T-helper 17 cell (primary cell): Measurements from ENCODE around the gene TNFRSF1B. TPM values are rescaled to one million over a fixed set of nuclear protein-coding genes. Genes with fewer than 3 reads are reported as not detected.
"Not testable (repeated sequence)": the region's sequence is repeated elsewhere in the genome, so short reads cannot be mapped to it uniquely, and the experiment has no call there.

Experiments used
- ATAC-seq: fragments of 150-1000 bp; cut with Tn5 transposase; 2 replicates; pipeline ENCODE4 v1.10.0; 2021; ENCODE audit warnings: mild to moderate bottlenecking, moderate library complexity
- DNase-seq, 3 donors: peaks; one replicate each; pipeline versions ENCODE4 v3.0.0 to v3.0.0-alpha.2; 2020 to 2021
- H3K9me3 ChIP-seq: one replicate; pipeline ENCODE4 v1.7.0; 2013; ENCODE audit warnings: low read length, mild to moderate bottlenecking; ENCODE audit not compliant: control insufficient read depth, poor library complexity, severe bottlenecking
- H3K27ac Mint-ChIP-seq: one replicate; pipeline ENCODE4 v1.8.0; 2022; ENCODE audit warnings: mild to moderate bottlenecking, moderate library complexity, mixed read lengths
- H3K27me3 Mint-ChIP-seq: one replicate; pipeline ENCODE4 v1.8.0; 2022; ENCODE audit warnings: mixed read lengths
- H3K36me3 Mint-ChIP-seq: one replicate; pipeline ENCODE4 v1.8.0; 2022; ENCODE audit warnings: low read depth, mixed read lengths
- H3K4me1 Mint-ChIP-seq: one replicate; pipeline ENCODE4 v1.8.0; 2022; ENCODE audit warnings: mild to moderate bottlenecking, mixed read lengths
- H3K4me3 Mint-ChIP-seq: one replicate; pipeline ENCODE4 v1.8.0; 2022; ENCODE audit warnings: mild to moderate bottlenecking, moderate library complexity, mixed read lengths
- total RNA-seq, 4 donors: library from RNA in 2 of 4; stranded (reverse) in 2 of 4; gene quantifications; one replicate each; pipeline ENCODE4 v1.2.3 and lab custom pipeline; 2022 to 2026

The TNFRSF1B gene
- total RNA-seq, 2 donors from 2014 or later: 127 to 132 TPM

DNA sequence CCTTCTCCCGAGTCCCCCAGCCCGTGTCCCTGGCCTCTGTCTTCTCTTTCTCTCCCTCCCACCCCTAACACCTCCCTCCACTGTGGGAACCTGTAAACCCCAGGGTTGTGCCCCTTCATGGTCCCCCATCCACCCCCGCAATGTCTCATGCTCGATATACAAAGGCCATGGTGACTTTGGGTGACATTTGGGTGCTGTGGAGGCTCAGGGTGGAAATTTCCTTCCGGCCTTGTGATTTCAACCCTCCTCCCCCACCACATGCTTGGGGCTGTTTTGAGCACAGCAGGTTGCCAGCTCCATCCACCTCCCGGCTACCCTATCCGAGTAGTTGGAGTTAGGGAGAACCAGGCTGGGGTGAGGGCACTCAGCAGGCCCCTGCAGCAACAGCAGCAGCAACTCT is 37.3 kb downstream of the TNFRSF1B start:
- peak; percentile 36 for ATAC-seq
- Mint-ChIP-seq H3K27ac (peak overlapping the region; percentile 89), H3K27me3 (no peaks in the 10 kb centered on the region), H3K36me3 (peaks cover 11% of the 10 kb centered on the region), H3K4me3 (peak overlapping the region; percentile 28), H3K4me1 (peaks cover 42% of the 10 kb centered on the region)
- no peaks in the 10 kb centered on the region for H3K9me3 ChIP-seq
- no peak for DNase-seq

DNA sequence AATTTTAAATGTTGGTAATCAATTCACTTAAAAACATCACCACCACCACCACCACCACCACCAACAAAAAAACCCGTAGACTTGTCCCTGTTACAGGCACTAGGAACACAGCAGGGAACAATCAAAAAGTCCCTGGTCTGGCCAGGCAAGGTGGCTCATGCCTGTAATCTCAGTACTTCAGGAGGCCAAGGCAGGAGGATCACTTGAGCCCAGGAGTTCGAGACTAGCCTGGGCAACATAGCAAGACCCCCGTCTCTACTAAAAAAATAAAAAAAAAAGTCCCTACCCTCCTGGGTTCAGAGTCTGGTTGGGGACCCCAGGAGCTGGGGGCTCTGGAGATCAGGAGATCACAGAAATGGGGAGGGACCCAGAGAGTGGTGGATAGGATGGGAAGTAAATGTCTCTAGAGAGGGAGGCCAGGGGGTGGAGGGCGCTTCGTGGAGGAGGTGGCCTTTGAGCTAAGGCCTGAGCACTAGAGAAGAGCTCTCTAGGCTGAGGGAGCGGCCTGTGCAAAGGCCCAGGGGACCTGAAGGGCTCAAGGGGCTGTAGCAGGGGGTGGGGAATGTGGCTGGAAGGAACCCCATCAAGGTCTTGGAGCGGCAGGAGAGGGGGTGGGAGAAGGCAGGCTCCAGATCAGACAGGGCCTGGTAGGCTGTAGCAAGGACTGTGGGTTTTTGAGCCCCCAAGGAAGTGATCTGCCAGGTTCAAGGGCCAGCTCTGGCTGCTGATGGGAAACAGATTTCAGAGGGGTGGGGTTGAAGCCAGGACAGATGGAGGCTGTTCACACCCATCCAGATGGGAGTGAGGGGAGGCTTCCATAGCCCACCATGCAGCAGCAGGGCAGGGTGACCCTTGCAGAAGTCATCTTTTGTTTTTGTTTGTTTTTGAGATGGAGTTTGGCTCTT is 38.2 kb downstream of the TNFRSF1B start:
- ATAC-seq: no peak
- Mint-ChIP-seq H3K27ac (peak overlapping the region; percentile 89), H3K27me3 (no peaks in the 10 kb centered on the region), H3K4me1 (peaks cover 43% of the 10 kb centered on the region), H3K4me3 (no peak overlapping the region), H3K36me3 (peaks cover 11% of the 10 kb centered on the region)
- DNase-seq: no peak
- H3K9me3 ChIP-seq: no peaks in the 10 kb centered on the region

DNA sequence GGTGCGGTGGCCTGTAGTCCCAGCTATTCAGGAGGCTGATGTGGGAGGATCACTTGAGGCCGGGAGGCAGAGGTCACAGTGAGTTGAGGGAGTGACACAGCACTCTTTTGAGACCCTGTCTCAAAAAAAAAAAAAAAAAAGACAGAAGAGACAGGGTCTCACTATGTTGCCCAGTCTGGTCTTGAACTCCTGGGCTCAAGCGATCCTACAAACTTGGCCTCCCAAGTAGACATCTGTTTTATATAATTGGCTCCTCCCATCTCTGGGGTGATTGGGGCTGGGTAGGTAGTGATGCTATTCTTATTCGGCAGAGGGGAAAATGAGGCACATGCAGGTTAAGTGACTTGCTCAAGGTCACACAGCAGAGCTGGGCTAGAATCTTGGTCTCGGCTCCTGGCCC is 39.4 kb downstream of the TNFRSF1B start:
- Mint-ChIP-seq H3K4me1 (peaks cover 54% of the 10 kb centered on the region), H3K27ac (peak overlapping the region; percentile 89), H3K27me3 (no peaks in the 10 kb centered on the region), H3K36me3 (peaks cover 11% of the 10 kb centered on the region), H3K4me3 (no peak overlapping the region)
- no peaks in the 10 kb centered on the region for H3K9me3 ChIP-seq
- DNase-seq: no peak
- no peak for ATAC-seq

DNA sequence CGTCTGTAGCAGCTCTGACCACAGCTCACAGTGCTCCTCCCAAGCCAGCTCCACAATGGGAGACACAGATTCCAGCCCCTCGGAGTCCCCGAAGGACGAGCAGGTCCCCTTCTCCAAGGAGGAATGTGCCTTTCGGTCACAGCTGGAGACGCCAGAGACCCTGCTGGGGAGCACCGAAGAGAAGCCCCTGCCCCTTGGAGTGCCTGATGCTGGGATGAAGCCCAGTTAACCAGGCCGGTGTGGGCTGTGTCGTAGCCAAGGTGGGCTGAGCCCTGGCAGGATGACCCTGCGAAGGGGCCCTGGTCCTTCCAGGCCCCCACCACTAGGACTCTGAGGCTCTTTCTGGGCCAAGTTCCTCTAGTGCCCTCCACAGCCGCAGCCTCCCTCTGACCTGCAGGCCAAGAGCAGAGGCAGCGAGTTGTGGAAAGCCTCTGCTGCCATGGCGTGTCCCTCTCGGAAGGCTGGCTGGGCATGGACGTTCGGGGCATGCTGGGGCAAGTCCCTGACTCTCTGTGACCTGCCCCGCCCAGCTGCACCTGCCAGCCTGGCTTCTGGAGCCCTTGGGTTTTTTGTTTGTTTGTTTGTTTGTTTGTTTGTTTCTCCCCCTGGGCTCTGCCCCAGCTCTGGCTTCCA is 40.1 kb downstream of the TNFRSF1B start:
- peak overlapping the region; percentile 89 for H3K27ac Mint-ChIP-seq
- no peak for ATAC-seq
- no peak overlapping the region for H3K4me3 Mint-ChIP-seq
- H3K4me1 Mint-ChIP-seq: peaks cover 55% of the 10 kb centered on the region
- H3K9me3 ChIP-seq: no peaks in the 10 kb centered on the region
- peaks cover 11% of the 10 kb centered on the region for H3K36me3 Mint-ChIP-seq
- H3K27me3 Mint-ChIP-seq: no peaks in the 10 kb centered on the region
- no peak for DNase-seq

DNA sequence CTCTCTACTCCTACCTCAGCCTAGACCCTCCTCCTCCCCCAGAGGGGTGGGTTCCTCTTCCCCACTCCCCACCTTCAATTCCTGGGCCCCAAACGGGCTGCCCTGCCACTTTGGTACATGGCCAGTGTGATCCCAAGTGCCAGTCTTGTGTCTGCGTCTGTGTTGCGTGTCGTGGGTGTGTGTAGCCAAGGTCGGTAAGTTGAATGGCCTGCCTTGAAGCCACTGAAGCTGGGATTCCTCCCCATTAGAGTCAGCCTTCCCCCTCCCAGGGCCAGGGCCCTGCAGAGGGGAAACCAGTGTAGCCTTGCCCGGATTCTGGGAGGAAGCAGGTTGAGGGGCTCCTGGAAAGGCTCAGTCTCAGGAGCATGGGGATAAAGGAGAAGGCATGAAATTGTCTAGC is 41.5 kb downstream of the TNFRSF1B start:
- H3K36me3 Mint-ChIP-seq: peaks cover 9% of the 10 kb centered on the region
- H3K27ac Mint-ChIP-seq: peak overlapping the region; percentile 90
- H3K4me3 Mint-ChIP-seq: peak overlapping the region; percentile 65
- no peaks in the 10 kb centered on the region for H3K27me3 Mint-ChIP-seq
- DNase-seq: no peak
- peaks cover 48% of the 10 kb centered on the region for H3K4me1 Mint-ChIP-seq
- H3K9me3 ChIP-seq: no peaks in the 10 kb centered on the region
- no peak for ATAC-seq

DNA sequence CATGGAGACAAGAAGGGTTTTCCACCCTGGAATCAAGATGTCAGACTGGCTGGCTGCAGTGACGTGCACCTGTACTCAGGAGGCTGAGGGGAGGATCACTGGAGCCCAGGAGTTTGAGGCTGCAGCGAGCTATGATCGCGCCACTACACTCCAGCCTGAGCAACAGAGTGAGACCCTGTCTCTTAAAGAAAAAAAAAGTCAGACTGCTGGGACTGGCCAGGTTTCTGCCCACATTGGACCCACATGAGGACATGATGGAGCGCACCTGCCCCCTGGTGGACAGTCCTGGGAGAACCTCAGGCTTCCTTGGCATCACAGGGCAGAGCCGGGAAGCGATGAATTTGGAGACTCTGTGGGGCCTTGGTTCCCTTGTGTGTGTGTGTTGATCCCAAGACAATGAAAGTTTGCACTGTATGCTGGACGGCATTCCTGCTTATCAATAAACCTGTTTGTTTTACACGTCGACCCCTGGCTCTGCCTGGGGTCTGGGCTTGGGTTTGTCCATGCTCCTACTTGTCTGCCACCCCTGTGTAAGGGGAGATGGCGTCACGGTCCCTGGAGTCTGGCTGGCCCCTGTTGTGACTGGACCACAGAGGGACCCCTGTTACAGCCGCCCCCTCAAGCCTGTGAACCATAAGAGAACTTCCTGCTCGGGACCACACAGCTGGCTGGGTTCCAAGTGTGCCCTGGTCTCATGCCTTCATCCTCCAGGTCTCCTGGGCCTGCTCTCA is 42.1 kb downstream of the TNFRSF1B start:
- Mint-ChIP-seq H3K4me1 (peaks cover 42% of the 10 kb centered on the region), H3K27me3 (no peaks in the 10 kb centered on the region), H3K27ac (peak overlapping the region; percentile 90), H3K36me3 (peaks cover 9% of the 10 kb centered on the region), H3K4me3 (peak overlapping the region; percentile 65)
- ATAC-seq: peak; percentile 74
- no peaks in the 10 kb centered on the region for H3K9me3 ChIP-seq
- DNase-seq: peak; percentile 75 to 87 (median 75)

DNA sequence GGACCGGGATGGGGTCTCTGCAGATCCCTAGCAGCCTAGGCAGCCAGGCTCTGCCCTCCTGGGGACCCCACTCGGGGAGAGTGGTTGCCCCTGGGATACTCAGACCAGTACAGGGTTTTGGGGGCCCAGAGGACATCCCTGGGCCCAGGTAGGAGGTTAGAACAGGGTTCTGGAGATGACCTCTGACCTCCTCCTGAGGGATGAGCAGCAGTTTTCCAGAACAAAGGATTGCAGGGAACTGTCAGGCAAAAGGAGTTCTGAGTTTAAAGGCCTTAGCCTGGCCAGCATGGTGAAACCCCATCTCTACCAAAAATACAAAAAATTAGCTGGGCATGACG is 42.7 kb downstream of the TNFRSF1B start:
- no peaks in the 10 kb centered on the region for H3K27me3 Mint-ChIP-seq
- peaks cover 9% of the 10 kb centered on the region for H3K36me3 Mint-ChIP-seq
- H3K4me3 Mint-ChIP-seq: no peak overlapping the region
- no peak for ATAC-seq
- peaks cover 42% of the 10 kb centered on the region for H3K4me1 Mint-ChIP-seq
- H3K27ac Mint-ChIP-seq: peak overlapping the region; percentile 90
- DNase-seq: no peak
- no peaks in the 10 kb centered on the region for H3K9me3 ChIP-seq

DNA sequence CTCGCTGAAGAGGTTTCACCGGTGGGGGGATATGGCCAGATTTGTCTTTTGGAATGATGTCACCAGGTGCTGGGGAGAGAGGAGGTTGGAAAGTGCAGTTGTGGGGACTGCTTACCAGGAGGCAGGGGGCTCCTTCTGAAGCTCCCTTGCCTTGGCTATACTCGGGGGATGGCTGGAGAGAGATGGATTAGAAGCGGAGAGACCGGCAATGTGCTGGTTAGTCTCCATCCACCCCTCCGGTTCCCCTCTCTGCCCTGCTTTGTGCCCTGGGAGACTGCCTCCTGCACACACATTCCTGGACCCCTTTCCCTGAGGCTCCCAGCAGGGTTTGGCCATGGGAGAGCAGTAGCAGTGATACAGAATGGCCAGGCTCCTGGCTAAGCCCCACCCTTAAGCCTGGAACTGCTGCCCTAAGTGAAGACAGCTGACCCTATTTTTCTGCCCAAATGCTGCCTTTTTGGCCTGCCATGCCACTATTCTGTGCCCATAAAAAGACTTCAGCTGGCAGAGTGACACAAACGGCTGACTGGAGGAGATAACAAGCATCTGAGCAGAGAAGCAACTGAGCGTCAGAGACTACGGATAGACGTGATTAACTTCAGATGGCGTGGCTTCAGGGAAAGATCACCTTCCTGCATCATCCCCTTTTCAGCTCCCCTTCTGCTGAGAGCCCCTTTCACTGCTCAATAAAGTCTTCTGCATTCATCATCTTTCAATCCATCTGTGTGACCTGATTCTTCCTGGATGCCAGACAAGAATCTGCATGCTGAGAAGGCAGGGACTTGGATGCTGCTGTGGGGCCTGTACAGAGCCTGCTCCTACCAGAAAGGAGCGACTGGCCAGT is 48.5 kb downstream of the TNFRSF1B start:
- no peaks in the 10 kb centered on the region for H3K9me3 ChIP-seq
- Mint-ChIP-seq H3K27me3 (no peaks in the 10 kb centered on the region), H3K36me3 (no peaks in the 10 kb centered on the region), H3K4me3 (no peak overlapping the region), H3K4me1 (peaks cover 19% of the 10 kb centered on the region), H3K27ac (no peak overlapping the region)
- DNase-seq: no peak
- ATAC-seq: no peak

DNA sequence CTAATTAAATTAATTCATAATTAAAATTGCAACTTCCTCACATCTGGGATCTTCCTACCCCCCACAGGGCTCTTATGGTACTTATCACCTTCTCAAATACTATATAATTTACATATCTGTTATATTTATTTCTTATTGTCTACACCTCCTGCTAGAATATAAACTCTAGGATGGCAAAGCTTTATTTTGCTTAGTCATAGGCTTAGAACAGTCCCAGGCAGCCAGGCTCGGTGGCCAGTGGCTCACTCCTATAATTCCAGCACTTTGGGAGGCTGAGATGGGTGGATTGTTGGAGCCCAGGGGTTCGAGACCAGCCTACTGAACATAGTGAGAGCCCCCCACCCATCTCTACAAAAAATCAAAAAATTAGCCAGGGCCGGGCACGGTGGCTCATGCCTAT is 53.0 kb downstream of the TNFRSF1B start:
- no peak overlapping the region for H3K4me3 Mint-ChIP-seq
- H3K36me3 Mint-ChIP-seq: no peaks in the 10 kb centered on the region

DNA sequence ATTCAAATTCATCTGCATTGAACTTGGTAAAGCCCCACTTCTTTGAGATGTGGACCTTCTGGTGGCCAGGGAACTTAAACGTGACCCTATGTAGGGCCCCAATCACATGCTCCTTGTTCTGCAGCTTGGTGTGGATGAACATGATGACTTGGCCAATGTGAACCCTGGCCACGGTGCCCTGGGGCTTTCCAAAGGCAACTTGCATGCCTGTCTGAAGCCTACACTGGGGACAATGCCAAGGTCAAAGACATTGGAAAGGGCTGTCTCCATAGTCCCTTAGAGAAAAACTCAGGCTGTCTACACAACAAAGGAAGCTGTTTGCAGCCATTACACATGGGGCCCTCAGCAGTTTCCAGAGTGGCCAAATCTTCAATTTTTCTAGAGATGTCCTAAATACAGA is 54.1 kb downstream of the TNFRSF1B start:
- Mint-ChIP-seq H3K4me3 (no peak overlapping the region), H3K4me1 (no peaks in the 10 kb centered on the region), H3K27me3 (no peaks in the 10 kb centered on the region), H3K27ac (no peak overlapping the region), H3K36me3 (no peaks in the 10 kb centered on the region)
- no peaks in the 10 kb centered on the region for H3K9me3 ChIP-seq
- DNase-seq (no peak), ATAC-seq (no peak)

More for the DNA sequence above, 53.0 kb downstream of the TNFRSF1B start:
- no peak for DNase-seq
- Mint-ChIP-seq H3K4me1 (no peaks in the 10 kb centered on the region), H3K27me3 (no peaks in the 10 kb centered on the region), H3K27ac (no peak overlapping the region)
- no peaks in the 10 kb centered on the region for H3K9me3 ChIP-seq
- ATAC-seq: no peak

DNA sequence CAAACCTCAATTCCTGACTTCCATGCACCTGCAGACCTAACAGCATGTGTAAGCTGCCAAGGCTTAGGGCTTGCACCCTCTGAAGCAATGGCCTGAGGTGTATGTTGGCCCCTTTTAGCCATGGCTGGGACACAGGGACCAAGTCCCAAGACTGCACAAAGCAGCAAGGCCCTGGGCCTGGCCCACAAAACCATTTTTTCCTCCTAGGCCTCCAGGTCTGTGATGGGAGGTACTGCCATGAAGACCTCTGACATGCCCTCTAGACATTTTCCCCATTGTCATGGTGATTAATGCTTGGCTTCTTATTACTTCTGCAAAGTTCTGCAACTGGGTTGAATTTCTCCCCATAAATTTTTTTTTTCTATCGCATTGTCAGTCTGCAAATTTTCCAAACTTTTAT is 55.9 kb downstream of the TNFRSF1B start:
- not testable (repeated sequence) for H3K4me3 Mint-ChIP-seq, H3K27ac Mint-ChIP-seq, H3K4me1 Mint-ChIP-seq, H3K9me3 ChIP-seq, H3K27me3 Mint-ChIP-seq, H3K36me3 Mint-ChIP-seq, DNase-seq, ATAC-seq

DNA sequence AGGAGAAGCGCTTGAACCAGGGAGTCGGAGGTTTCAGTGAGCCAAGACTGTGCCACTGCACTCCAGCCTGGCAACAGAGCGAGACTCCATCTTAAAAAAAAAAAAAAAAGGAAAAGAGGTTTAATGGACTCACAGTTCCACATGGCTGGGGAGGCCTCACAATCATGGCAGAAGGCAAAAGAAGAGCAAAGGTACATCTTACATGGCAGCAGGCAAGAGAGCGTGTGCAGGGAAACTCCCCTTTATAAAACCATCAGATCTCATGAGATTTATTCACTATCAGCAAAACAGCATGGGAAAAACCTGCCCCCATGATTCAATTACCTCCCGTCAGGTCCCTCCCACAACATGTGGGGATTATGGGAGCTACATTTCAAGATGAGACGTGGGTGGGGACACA is 57.3 kb downstream of the TNFRSF1B start:
- H3K27ac Mint-ChIP-seq, H3K27me3 Mint-ChIP-seq, H3K36me3 Mint-ChIP-seq, H3K4me3 Mint-ChIP-seq, DNase-seq, ATAC-seq, H3K9me3 ChIP-seq, H3K4me1 Mint-ChIP-seq: not testable (repeated sequence)

DNA sequence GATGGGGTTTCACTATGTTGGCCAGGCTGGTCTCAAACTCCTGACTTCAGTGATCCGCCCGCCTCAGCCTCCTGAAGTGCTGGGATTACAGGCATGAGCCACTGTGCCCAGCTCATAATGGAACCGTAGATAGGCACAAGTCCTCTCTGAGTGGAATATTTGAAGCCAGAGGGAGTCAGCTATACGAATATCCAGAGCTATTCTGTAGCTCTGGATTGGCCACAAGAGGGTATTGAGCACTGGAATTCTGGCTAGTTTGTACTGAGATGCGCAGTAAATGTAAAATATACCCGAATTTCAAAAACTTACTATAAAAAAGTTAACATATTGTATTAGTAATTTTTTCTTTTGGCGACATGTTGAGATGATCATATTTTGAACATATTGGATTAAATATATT is 62.2 kb downstream of the TNFRSF1B start:
- ATAC-seq: no peak
- peak overlapping the region; percentile 67 for H3K4me3 Mint-ChIP-seq

More for the DNA sequence above, 62.2 kb downstream of the TNFRSF1B start:
- DNase-seq: no peak
- Mint-ChIP-seq H3K4me1 (peaks cover 19% of the 10 kb centered on the region), H3K27me3 (no peaks in the 10 kb centered on the region), H3K27ac (peak overlapping the region; percentile 77), H3K36me3 (no peaks in the 10 kb centered on the region)
- H3K9me3 ChIP-seq: no peaks in the 10 kb centered on the region
